Ovary (tissue), 10 donors: ENCODE results near the gene CRY1. TPM values are rescaled to one million over a fixed set of nuclear protein-coding genes. Genes with fewer than 3 reads are reported as not detected.

Source experiments
- DNase-seq, 5 donors: peaks; one replicate each; pipeline ENCODE4 v3.0.0-alpha.2; 2019 to 2020
- H3K27ac ChIP-seq, 2 donors: fragments of 200-600 bp; one replicate each; pipeline versions ENCODE4 v1.5.1 to v1.8.0; 2019 to 2022
- H3K27me3 ChIP-seq: fragments of 200-600 bp; one replicate; pipeline ENCODE4 v1.8.0; 2022
- H3K36me3 ChIP-seq: fragments of 200-600 bp; sonication (generic); one replicate; pipeline ENCODE4 v1.5.1; 2019
- H3K4me1 ChIP-seq: one replicate; pipeline ENCODE4 v1.8.1; 2013; ENCODE audit warnings: mild to moderate bottlenecking, moderate library complexity; ENCODE audit not compliant: insufficient read depth
- H3K4me3 ChIP-seq: fragments of 200-600 bp; sonication (generic); one replicate; pipeline ENCODE4 v1.5.1; 2017
- H3K9me3 ChIP-seq, 2 donors: fragments of 200-600 bp in 1 of 2; sonication (generic) in 1 of 2; one replicate each; pipeline versions ENCODE4 v1.5.1 to v1.8.1; 2013 to 2019; ENCODE audit warnings: mild to moderate bottlenecking in 1 of 2, moderate library complexity in 1 of 2
- CTCF ChIP-seq, 3 donors: fragments of 450-650 bp in 2 of 3; fragments of 200-600 bp in 1 of 3; IDR thresholded peaks; one replicate each; pipeline versions ENCODE4 v1.5.1 to v1.8.0; 2016 to 2022; ENCODE audit warnings: antibody characterized with exemption in 3 of 3, mild to moderate bottlenecking in 1 of 3
- EP300 ChIP-seq: sonication (generic); formaldehyde crosslinking; IDR thresholded peaks from one replicate; pipeline ENCODE4 v1.6.1; 2017; ENCODE audit warnings: antibody characterized with exemption
- POLR2A ChIP-seq: fragments of 450-650 bp; IDR thresholded peaks from one replicate; pipeline ENCODE4 v1.6.1; 2017; ENCODE audit warnings: antibody characterized with exemption, mild to moderate bottlenecking, moderate library complexity
- WGBS, 3 donors: extraction: QIAGEN DNeasy Blood & Tissue Kit in 1 of 3; methylation state at CpG; one replicate each; pipeline versions ENCODE4 v1.1.5 to v1.1.7; 2013 to 2017; 5-methylcytosine and 5-hydroxymethylcytosine counted together
- intact Hi-C, 4 donors: fragments of 100-400 bp; cut with DNase I; formaldehyde crosslinking; loops; one replicate each; pipeline versions ENCODE4 v1.11.0 to v1.15.1; 2022 to 2023
- long read RNA-seq, 3 donors: library from polyadenylated mRNA in 2 of 3; unstranded in 2 of 3; transcript quantifications; one replicate each; pipeline ENCODE4 v2.0.0 and lab custom pipeline, GENCODE V29; 2021 to 2026
- polyA plus RNA-seq, 2 donors: library from polyadenylated mRNA; stranded (reverse); fragments of 200-250 nt in 1 of 2; fragments of 350-450 nt in 1 of 2; fragmentation: Illumina TruSeq in 1 of 2; extraction: RNeasy Lipid Tissue Mini Kit (QIAGEN cat#74804) in 1 of 2; gene quantifications; one replicate each; pipeline ENCODE4 v1.2.3, GENCODE V29; 2013 to 2014
- total RNA-seq, 7 donors: library from RNA; depleted of rRNA in 2 of 7; stranded (reverse); fragments of >200 nt in 2 of 7; fragmentation: NEBNext Ultra II Directional in 3 of 7; extraction: Animal tissue kit (Norgen Biotek cat#: 25700) in 3 of 7; gene quantifications; one replicate each; pipeline versions ENCODE4 v1.1.0 to v1.2.4, GENCODE V29; 2016 to 2023
- donor health status: DM: no; HTN: no; CAD: no; lungs with moderate emphysema.
- donor health status: DM: no; HTN: no; CAD: no.
- donor health status: Bipolar disorder and iron deficiency.
- donor health status: DM: yes; HTN: yes; CAD: no.
- donor health status: DM: no; HTN: no; CAD: no.
- donor health status: DM: yes; HTN: yes; CAD: no.

Gene CRY1
- 10 to 100 TPM; 11.9 to 49.1 (median 15.0) TPM for total RNA-seq
- polyA plus RNA-seq = 10 to 100 TPM in 1 of 2 donors, 1 to 10 TPM in 1; 8.3 to 11.5 TPM
- long read RNA-seq, donor 1, transcript CRY1-201 (13 exons, 3,267 nt) = major isoform, 27 of 43 reads
- long read RNA-seq, donor 1, partial matches to known transcripts = 9 of 43 reads
- long read RNA-seq, donor 1, other reads (novel, unspliced or antisense) = 7 of 43 reads
- long read RNA-seq, donor 2, transcript CRY1-201 (13 exons, 3,267 nt) = major isoform, 6 of 21 reads
- long read RNA-seq, donor 2, partial matches to known transcripts = 15 of 21 reads
- long read RNA-seq, donor 2, other reads (novel, unspliced or antisense) = 0 of 21 reads
- long read RNA-seq, donor 3, transcript CRY1-201 (13 exons, 3,267 nt) = major isoform, 38 of 45 reads
- long read RNA-seq, donor 3, partial matches to known transcripts = 2 of 45 reads
- long read RNA-seq, donor 3, other reads (novel, unspliced or antisense) = 5 of 45 reads

- Histone ChIP-seq H3K4me3 (peak within 1 kb of the TSS; percentile 76), H3K4me1 (no peaks in the 10 kb centered on the region), H3K27me3 (no peaks in the 10 kb centered on the region), H3K36me3 (no peaks in the 10 kb centered on the region), H3K27ac (peak within 1 kb of the TSS; percentile 94 to 97), H3K9me3 (no peaks in the 10 kb centered on the region)
- TF ChIP-seq POLR2A (peak; percentile 98), CTCF (IDR thresholded peaks at IDR 0.05) (peak in 1 of 3 donors; percentile 42), EP300 (no peak)
- intact Hi-C loops = loop anchor here in 3 of 4 donors (2.0 to 10.0 kb wide), 4 partner anchors 106 to 139 kb away; partner anchors contain the start of genes MTERF2 (in 3 of the 3) and TMEM263 (in 1 of the 3)
- WGBS, 3 donors = 0 to 1% (median 0%) methylated on average over 60 to 74 of the region's 74 CpGs
- peak; percentile 96 to 98 (median 98) for DNase-seq
These were observed at the start of gene CRY1 for GRCh38 chr12:107093417-107094182. CRY1 (minus strand) TSS chr12:107093549; CDS start chr12:107092961, 588 bp downstream.

- Histone ChIP-seq H3K9me3 (no peaks in the 10 kb centered on the region), H3K4me1 (no peaks in the 10 kb centered on the region), H3K36me3 (no peaks in the 10 kb centered on the region), H3K27ac (no peak overlapping the region), H3K27me3 (no peaks in the 10 kb centered on the region), H3K4me3 (no peak overlapping the region)
- WGBS, 3 donors = 55 to 76% (median 61%) methylated on average over 1 of the region's 1 CpG
- intact Hi-C loops = no loop called here
- TF ChIP-seq POLR2A = no peak
- no peak for TF ChIP-seq CTCF (IDR thresholded peaks at IDR 0.05)
- no peak for TF ChIP-seq EP300
- no peak for DNase-seq
These were observed 46.4 kb upstream of the CRY1 start for GRCh38 chr12:107139787-107140186.

- no peak for DNase-seq
- TF ChIP-seq EP300 (no peak), CTCF (IDR thresholded peaks at IDR 0.05) (no peak), POLR2A (no peak)
- H3K27ac ChIP-seq = no peak overlapping the region
- 77 to 84% (median 82%) methylated on average over 3 of the region's 3 CpGs for WGBS, 3 donors
- H3K4me3 ChIP-seq = no peak overlapping the region
- no peaks in the 10 kb centered on the region for H3K36me3 ChIP-seq
- H3K4me1 ChIP-seq = no peaks in the 10 kb centered on the region
- H3K27me3 ChIP-seq = no peaks in the 10 kb centered on the region
- intact Hi-C loops = no loop called here
- H3K9me3 ChIP-seq = no peaks in the 10 kb centered on the region
These were observed 45.6 kb upstream of the CRY1 start for GRCh38 chr12:107138990-107139389.

GRCh38 chr12:107135177-107135576 is 41.8 kb upstream of the CRY1 start:
- Histone ChIP-seq H3K27me3 (no peaks in the 10 kb centered on the region), H3K27ac (no peak overlapping the region), H3K4me1 (no peaks in the 10 kb centered on the region), H3K4me3 (no peak overlapping the region), H3K9me3 (no peaks in the 10 kb centered on the region), H3K36me3 (no peaks in the 10 kb centered on the region)
- TF ChIP-seq CTCF (IDR thresholded peaks at IDR 0.05) (no peak), EP300 (no peak), POLR2A (no peak)
- WGBS, 3 donors = 82 to 89% (median 84%) methylated on average over 2 of the region's 2 CpGs
- DNase-seq = no peak
- intact Hi-C loops = no loop called here
